Esophagus squamous epithelium (tissue), 4 donors: Measurements from ENCODE around the gene AP5S1.

Source experiments
- CTCF ChIP-seq, 6 experiments: fragments of 450-650 bp in 4 of 6; fragments of 200-600 bp in 2 of 6; sonication (generic) in 2 of 6; IDR thresholded peaks; one replicate each; pipeline ENCODE4 v1.5.1; 2016 to 2019; ENCODE audit warnings: antibody characterized with exemption in 6 of 6, mild to moderate bottlenecking in 4 of 6, moderate library complexity in 4 of 6
- POLR2A ChIP-seq, 4 donors: fragments of 450-650 bp; IDR thresholded peaks; one replicate each; pipeline ENCODE4 v1.6.1; 2017; ENCODE audit warnings: antibody characterized with exemption in 4 of 4, mild to moderate bottlenecking in 4 of 4, moderate library complexity in 3 of 4

DNA sequence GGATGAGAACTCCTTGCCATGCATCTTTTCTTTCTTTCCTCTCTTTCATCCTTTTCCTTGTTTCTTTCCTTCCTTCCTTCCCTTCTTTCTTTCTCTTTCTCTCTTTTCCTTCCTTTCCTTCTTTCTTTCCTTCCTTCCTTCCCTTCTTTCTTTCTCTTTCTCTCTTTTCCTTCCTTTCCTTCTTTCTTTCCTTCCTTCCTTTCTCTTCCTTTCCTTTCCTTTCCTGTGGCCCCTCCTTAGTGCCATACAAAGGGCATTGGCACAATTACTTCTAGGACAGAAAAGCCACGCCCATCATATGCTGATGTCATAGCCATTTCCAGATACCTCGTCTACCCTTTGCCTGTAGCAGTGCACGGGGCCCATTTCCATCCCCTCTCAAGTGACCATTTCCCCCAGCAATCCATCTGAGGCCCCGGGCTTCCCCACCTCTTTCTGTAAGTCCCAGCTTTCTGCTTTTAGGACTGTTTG lies 31.6 kb upstream of the AP5S1 start:
- no peak for TF ChIP-seq CTCF (IDR thresholded peaks at IDR 0.05)
- TF ChIP-seq POLR2A (IDR thresholded peaks at IDR 0.05): no peak
